Measurements from ENCODE around the gene CTBP2. TPM values are rescaled to one million over a fixed set of nuclear protein-coding genes. Genes with fewer than 3 reads are reported as not detected.
"Not testable (repeated sequence)": the region's sequence is repeated elsewhere in the genome, so short reads cannot be mapped to it uniquely, and the experiment has no call there.

The CTBP2 gene
- total RNA-seq, 3 donors from 2014 or later = 53.1 to 91.2 (median 65.9) TPM

DNA sequence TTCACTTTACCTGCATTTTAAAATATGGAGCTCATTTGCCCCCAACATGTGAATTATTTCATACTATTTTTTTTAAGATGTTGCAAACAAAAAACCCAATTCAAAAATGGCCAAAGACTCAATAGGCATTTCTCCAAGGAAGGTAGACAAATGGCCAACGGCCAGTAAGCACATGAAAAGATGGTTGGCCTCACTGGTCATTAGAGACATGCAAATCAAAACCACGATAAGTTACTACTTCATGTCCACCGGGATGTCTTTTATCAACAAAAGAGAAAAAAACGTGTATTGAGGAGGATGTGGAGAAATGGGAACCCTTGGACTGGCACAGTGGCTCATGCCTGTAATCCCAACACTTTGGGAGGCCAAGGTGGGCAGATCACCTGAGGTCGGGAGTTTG, 3.4 kb upstream of the CTBP2 start:
- no peak for TF ChIP-seq POLR2A (IDR thresholded peaks at IDR 0.05)
- TF ChIP-seq CTCF (IDR thresholded peaks at IDR 0.05) = no peak
- TF ChIP-seq POLR2AphosphoS5 (IDR thresholded peaks at IDR 0.05) = no peak
- DNase-seq (ENCODE audit: low spot score in 2 of 2) = no peak
- H3K4me1 ChIP-seq = peaks cover 0 to 4% of the 10 kb centered on the region in 2 donors
- no peak overlapping the region for H3K4me3 ChIP-seq
- no peaks in the 10 kb centered on the region for H3K36me3 ChIP-seq
- no peaks in the 10 kb centered on the region for H3K9me3 ChIP-seq
- intact Hi-C loops (cut with DNase I; ENCODE audit: low total_unique reads) = loop anchor here (5.0 kb wide), 1 partner anchor 93 kb away; no protein-coding TSS in a partner anchor
- H3K27ac ChIP-seq = no peak overlapping the region
- no peaks in the 10 kb centered on the region for H3K27me3 ChIP-seq

DNA sequence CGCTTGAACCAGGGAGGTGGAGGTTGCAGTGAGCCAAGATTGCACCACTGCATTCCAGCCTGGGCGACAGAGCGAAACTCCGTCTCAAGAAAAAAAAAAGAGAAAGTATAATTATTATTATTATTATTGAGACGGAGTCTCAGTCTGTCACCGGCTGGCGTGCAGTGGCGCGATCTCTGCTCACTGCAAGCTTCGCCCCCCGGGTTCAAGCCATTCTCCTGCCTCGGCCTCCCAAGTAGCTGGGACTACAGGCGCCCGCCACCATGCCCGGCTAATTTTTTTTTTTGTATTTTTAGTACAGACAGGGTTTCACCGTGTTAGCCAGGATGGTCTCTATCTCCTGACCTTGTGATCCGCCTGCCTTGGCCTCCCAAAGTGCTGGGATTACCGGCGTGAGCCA, 2.9 kb upstream of the CTBP2 start:
- not testable (repeated sequence) for H3K27me3 ChIP-seq, H3K4me1 ChIP-seq, H3K9me3 ChIP-seq, H3K36me3 ChIP-seq, H3K27ac ChIP-seq, H3K4me3 ChIP-seq
- peak in 1 of 2 donors; percentile 19 for DNase-seq (ENCODE audit: low spot score in 2 of 2)
- intact Hi-C loops (cut with DNase I; ENCODE audit: low total_unique reads) = loop anchor here (5.0 kb wide), 1 partner anchor 94 kb away; no protein-coding TSS in a partner anchor

DNA sequence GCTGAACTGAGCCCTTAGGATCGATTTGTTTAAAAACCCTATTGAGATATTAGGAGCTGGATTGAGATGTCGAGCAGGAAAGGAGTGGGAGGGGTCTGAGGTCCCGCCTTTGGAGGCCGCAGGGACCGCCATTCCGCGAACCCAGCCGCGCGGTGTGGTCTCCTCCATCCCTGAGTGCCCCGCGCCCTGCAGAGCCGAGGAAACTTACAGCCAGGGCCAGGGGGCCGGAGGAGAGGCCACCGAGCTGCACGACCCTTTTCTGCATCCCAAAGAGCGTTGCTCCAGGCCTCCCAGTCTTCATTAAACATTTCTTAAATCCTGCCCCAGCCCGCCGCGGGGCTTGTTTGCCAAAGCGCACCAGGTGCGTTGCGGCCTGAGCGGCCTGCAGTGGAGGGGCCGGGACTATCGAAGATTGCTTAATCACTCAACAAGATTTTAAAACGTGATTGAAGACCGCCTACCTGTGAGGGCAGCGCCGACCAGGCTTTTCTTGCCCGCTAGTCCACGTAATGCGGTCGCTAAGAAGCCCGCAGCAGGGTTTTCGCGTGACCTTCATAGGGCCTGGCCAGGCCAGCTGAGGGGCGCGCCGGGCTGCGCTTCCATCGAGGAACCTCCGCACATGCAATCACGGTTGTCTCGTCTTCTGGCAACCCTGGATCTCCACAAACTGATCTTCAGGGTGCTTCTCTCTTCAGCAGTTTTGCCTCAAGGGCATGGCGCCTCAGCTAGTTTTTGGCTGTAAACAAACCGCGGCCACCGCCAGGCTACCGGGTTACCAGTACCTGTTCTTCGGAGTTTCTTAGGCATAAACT, 2.0 kb upstream of the CTBP2 start:
- H3K27me3 ChIP-seq = no peaks in the 10 kb centered on the region
- no peaks in the 10 kb centered on the region for H3K9me3 ChIP-seq
- H3K36me3 ChIP-seq = no peaks in the 10 kb centered on the region
- peak overlapping the region; percentile 99 for H3K27ac ChIP-seq
- intact Hi-C loops (cut with DNase I; ENCODE audit: low total_unique reads) = loop anchor here (5.0 kb wide), 1 partner anchor 95 kb away; no protein-coding TSS in a partner anchor
- H3K4me3 ChIP-seq = peak overlapping the region; percentile 87 to 97 (median 91)
- no peak for TF ChIP-seq POLR2AphosphoS5 (IDR thresholded peaks at IDR 0.05)
- no peak for TF ChIP-seq CTCF (IDR thresholded peaks at IDR 0.05)
- TF ChIP-seq POLR2A (IDR thresholded peaks at IDR 0.05) = no peak
- H3K4me1 ChIP-seq = peaks cover 0 to 4% of the 10 kb centered on the region in 2 donors
- DNase-seq (ENCODE audit: low spot score in 2 of 2) = peak in 1 of 2 donors; percentile 74

DNA sequence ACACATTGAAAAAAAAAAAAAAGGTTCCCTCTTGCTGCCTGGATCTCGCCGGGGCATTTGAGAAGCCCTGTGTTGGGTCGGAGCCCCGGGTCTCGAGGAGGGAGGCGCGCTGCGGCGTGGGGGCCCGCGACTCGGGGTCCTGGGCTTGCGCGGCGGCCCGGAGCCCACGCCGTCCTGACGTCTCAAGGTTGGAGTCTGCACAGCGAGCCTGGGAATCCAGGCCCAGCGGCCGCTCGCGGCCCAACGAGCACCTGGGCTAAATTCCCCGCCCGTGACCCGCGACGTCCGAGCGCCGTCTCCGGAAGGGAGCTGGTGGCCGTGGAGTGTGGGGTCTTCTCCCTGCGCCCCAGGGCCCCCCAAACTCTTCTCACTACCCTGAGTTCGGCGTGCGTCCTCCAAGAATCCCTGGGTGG, 1.4 kb upstream of the CTBP2 start:
- Histone ChIP-seq H3K27ac (peak overlapping the region; percentile 99), H3K4me3 (peak overlapping the region; percentile 87 to 97 (median 91)), H3K4me1 (peaks cover 0 to 4% of the 10 kb centered on the region in 2 donors), H3K27me3 (no peaks in the 10 kb centered on the region), H3K9me3 (no peaks in the 10 kb centered on the region), H3K36me3 (no peaks in the 10 kb centered on the region)
- DNase-seq (ENCODE audit: low spot score in 2 of 2) = peak in 1 of 2 donors; percentile 51
- TF ChIP-seq CTCF (IDR thresholded peaks at IDR 0.05) (peak in 1 of 3 donors; percentile 3), POLR2AphosphoS5 (IDR thresholded peaks at IDR 0.05) (no peak), POLR2A (IDR thresholded peaks at IDR 0.05) (no peak)
- intact Hi-C loops (cut with DNase I; ENCODE audit: low total_unique reads) = loop anchor here (5.0 kb wide), 1 partner anchor 96 kb away; no protein-coding TSS in a partner anchor

DNA sequence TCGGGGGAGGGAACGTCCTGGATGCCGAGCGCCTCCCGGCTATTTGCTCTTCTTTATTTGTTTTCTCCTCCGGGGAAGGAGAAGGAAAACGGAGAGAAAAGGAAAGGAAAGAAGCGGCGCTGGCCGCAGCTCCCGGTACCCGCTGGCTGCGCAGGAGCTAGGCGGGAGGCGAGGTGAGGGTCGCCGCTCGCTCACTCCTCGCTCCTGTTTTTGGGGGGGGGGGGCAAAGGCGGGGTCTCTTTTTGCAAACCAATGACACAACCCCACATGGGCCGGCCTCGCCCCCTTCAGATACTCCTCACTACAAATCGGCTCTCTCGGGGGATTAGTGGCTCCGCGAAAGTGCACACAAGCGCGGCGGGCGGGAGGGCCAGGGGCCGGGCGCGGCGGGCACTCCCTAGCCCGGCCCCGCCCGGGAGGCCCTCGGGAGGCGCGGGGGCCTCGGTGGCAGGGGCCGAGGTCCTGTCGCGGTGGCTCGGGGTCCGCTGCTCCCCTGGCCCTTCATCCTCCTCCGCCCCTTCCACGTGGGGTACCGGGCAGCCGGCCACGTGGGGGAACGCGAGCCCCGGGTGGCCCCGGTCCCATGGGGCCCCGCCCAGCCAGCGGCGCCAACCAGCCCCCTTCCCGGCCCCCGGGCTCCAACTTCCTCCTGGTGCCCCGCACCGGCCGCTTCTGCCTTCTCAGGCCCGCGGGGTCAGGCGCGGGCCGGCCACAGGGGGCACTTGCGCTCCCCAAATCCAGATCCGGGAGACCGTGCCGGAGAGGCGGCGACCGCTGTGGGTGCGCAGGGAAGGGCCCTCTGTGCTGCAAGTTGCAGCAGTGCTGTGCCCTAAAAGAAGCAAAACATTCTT, 718 bp upstream of the CTBP2 start:
- TF ChIP-seq POLR2AphosphoS5 (IDR thresholded peaks at IDR 0.05) (peak in 2 of 3 donors; percentile 7 to 23), CTCF (IDR thresholded peaks at IDR 0.05) (peak; percentile 17 to 39 (median 21)), POLR2A (IDR thresholded peaks at IDR 0.05) (no peak)
- no peaks in the 10 kb centered on the region for H3K36me3 ChIP-seq
- no peaks in the 10 kb centered on the region for H3K27me3 ChIP-seq
- peak; percentile 73 to 85 for DNase-seq (ENCODE audit: low spot score in 2 of 2)
- H3K4me1 ChIP-seq = peaks cover 4% of the 10 kb centered on the region in 2 donors
- peak overlapping the region; percentile 99 for H3K27ac ChIP-seq
- intact Hi-C loops (cut with DNase I; ENCODE audit: low total_unique reads) = loop anchor here (5.0 kb wide), 1 partner anchor 96 kb away; no protein-coding TSS in a partner anchor
- H3K9me3 ChIP-seq = no peaks in the 10 kb centered on the region
- H3K4me3 ChIP-seq = peak overlapping the region; percentile 87 to 97 (median 91)

Measured in breast epithelium (tissue), 4 donors.